K562 (cell line): Measurements from ENCODE around the gene TTLL8.

Experiments used
- ELK1 ChIP-seq: sonication (generic); formaldehyde crosslinking; IDR thresholded peaks from 2 replicates; pipeline ENCODE4 v1.8.1; 2022; ENCODE audit warnings: missing genetic modification reagents
- ELK3 ChIP-seq: fragments of 450-650 bp; formaldehyde crosslinking; IDR thresholded peaks from 2 replicates; pipeline ENCODE4 v1.4.0; 2020; ENCODE audit warnings: mild to moderate bottlenecking
- EP300 ChIP-seq: IDR thresholded peaks from 2 replicates; pipeline ENCODE4 v1.6.1; 2012; ENCODE audit warnings: low read length, improper control_type of control experiment
- HMGN3 ChIP-seq: IDR thresholded peaks from 2 replicates; pipeline ENCODE4 v1.6.1; 2011; ENCODE audit warnings: borderline replicate concordance, low read depth, mild to moderate bottlenecking, mixed read lengths, low read length; ENCODE audit not compliant: insufficient read length; ENCODE audit errors: extremely low read depth
- POLR2A ChIP-seq: fragments of 450-650 bp; conservative IDR thresholded peaks from 2 replicates; pipeline ENCODE4 v1.6.1; 2016
- POLR2AphosphoS2 ChIP-seq: IDR thresholded peaks from 2 replicates; pipeline ENCODE4 v1.6.1; 2012; ENCODE audit warnings: low read length, improper control_type of control experiment
- RCOR1 ChIP-seq, 2 experiments: IDR thresholded peaks; 2 replicates each; pipeline ENCODE4 v1.6.1; 2012; ENCODE audit warnings: low read depth in 2 of 2, low read length in 2 of 2, borderline replicate concordance in 1 of 2, improper control_type of control experiment in 1 of 2
- SRF ChIP-seq, 2 experiments: fragments of 250-450, 450-650 bp in 1 of 2; sonication (Bioruptor Pico) in 1 of 2; sonication (generic) in 1 of 2; formaldehyde crosslinking; IDR thresholded peaks; 2 replicates each; pipeline versions ENCODE4 v1.5.0 to v1.5.1; 2020 to 2022; ENCODE audit warnings: mild to moderate bottlenecking in 1 of 2, missing genetic modification reagents in 1 of 2
- TF ChIP-seq, protein P1 (sequence below): sonication (generic); formaldehyde crosslinking; IDR thresholded peaks from 2 replicates; pipeline ENCODE4 v1.8.1; 2023; ENCODE audit warnings: missing genetic modification reagents, mild to moderate bottlenecking, borderline replicate concordance
- TF ChIP-seq, protein P2 (sequence below): sonication (generic); formaldehyde crosslinking; IDR thresholded peaks from 2 replicates; pipeline ENCODE4 v1.8.0; 2022; ENCODE audit warnings: mild to moderate bottlenecking, missing genetic modification reagents

GRCh38 chr22:49971232-49972162, 86.6 kb downstream of the TTLL8 start:
- TF ChIP-seq POLR2A (peak; percentile 55), ELK1 (CRISPR knock-in tag) (no peak), EP300 (no peak), ELK3 (CRISPR knock-in tag) (no peak), RCOR1 (IDR thresholded peaks at IDR 0.05; ENCODE audit: borderline replicate concordance in 1 of 2, low read depth in 2 of 2, low read length in 2 of 2) (no peak), HMGN3 (peak; percentile 54), SRF (CRISPR knock-in tag; IDR thresholded peaks at IDR 0.05) (no peak), POLR2AphosphoS2 (no peak)
- TF ChIP-seq, protein P1, sequence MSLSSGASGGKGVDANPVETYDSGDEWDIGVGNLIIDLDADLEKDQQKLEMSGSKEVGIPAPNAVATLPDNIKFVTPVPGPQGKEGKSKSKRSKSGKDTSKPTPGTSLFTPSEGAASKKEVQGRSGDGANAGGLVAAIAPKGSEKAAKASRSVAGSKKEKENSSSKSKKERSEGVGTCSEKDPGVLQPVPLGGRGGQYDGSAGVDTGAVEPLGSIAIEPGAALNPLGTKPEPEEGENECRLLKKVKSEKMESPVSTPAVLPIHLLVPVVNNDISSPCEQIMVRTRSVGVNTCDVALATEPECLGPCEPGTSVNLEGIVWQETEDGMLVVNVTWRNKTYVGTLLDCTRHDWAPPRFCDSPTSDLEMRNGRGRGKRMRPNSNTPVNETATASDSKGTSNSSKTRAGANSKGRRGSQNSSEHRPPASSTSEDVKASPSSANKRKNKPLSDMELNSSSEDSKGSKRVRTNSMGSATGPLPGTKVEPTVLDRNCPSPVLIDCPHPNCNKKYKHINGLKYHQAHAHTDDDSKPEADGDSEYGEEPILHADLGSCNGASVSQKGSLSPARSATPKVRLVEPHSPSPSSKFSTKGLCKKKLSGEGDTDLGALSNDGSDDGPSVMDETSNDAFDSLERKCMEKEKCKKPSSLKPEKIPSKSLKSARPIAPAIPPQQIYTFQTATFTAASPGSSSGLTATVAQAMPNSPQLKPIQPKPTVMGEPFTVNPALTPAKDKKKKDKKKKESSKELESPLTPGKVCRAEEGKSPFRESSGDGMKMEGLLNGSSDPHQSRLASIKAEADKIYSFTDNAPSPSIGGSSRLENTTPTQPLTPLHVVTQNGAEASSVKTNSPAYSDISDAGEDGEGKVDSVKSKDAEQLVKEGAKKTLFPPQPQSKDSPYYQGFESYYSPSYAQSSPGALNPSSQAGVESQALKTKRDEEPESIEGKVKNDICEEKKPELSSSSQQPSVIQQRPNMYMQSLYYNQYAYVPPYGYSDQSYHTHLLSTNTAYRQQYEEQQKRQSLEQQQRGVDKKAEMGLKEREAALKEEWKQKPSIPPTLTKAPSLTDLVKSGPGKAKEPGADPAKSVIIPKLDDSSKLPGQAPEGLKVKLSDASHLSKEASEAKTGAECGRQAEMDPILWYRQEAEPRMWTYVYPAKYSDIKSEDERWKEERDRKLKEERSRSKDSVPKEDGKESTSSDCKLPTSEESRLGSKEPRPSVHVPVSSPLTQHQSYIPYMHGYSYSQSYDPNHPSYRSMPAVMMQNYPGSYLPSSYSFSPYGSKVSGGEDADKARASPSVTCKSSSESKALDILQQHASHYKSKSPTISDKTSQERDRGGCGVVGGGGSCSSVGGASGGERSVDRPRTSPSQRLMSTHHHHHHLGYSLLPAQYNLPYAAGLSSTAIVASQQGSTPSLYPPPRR (CRISPR knock-in tag), result no peak
- TF ChIP-seq, protein P2, sequence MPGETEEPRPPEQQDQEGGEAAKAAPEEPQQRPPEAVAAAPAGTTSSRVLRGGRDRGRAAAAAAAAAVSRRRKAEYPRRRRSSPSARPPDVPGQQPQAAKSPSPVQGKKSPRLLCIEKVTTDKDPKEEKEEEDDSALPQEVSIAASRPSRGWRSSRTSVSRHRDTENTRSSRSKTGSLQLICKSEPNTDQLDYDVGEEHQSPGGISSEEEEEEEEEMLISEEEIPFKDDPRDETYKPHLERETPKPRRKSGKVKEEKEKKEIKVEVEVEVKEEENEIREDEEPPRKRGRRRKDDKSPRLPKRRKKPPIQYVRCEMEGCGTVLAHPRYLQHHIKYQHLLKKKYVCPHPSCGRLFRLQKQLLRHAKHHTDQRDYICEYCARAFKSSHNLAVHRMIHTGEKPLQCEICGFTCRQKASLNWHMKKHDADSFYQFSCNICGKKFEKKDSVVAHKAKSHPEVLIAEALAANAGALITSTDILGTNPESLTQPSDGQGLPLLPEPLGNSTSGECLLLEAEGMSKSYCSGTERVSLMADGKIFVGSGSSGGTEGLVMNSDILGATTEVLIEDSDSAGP (CRISPR knock-in tag), result no peak
